ENCODE measurements around the gene LRRC66.

LRRC66 gene

DNA sequence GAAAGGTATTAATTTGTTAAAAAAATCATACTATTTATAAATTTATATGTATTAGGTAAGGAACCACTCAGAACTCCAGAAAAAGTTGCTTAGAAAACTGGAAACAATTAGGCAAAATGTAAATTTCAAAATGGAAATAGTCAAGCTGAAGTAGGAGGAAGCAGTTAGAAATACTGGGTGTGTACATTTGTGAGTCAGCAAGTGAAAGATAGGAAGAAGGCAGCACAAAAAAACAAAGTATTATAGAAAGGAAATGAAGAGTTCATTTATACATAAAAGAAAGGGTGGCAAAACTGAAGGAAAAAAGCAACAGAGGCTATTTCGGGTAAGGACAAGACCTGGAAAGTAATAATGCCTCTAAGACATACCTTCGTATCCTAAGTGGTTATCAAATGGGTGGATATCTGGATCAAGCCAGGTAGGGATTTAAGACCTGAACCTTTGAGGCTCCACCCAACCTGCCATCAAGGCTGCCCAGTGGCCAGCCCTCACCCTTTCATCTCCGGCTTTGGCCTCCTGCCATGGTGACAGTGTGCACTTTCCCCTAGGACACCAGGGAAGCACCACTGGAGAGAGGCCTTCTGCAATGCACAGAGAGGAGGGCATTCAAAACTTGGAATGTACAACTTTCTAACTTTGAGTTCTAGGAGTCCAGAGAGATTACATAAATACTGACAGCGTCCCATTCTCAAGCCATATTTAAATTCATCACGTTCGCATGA is at the start of gene LRRC66:
LRRC66 (minus strand) TSS at position 428 of the 722 bp plus-strand sequence. CDS start 2,750 bp downstream, outside the sequence.
- DNase-seq (ENCODE audit: low spot score) (no peak), FAIRE-seq (no peak)

GRCh38 chr4:52069571-52069970 is 49.4 kb upstream of the LRRC66 start:
- no peak for FAIRE-seq
- no peak for DNase-seq (ENCODE audit: low spot score)

DNA sequence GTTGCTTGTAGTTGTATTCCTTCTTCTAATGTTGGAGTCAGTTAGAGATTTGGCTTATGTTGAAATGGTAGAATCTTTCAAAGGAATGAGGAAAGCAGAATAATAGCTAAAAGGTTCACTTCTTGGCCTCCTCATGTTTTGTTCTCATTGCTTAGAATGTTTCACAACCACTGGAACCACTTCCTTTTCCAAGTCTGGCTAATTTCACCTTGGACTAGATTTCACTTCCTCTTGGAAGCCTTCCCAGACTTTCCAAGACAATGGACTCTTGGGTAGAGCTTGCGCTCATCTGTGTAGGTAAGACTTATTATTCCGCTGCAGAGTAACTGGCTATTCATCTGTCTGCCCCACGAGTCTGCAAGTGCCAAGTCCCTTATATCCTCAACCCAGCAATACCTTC is 39.2 kb upstream of the LRRC66 start:
- DNase-seq (ENCODE audit: low spot score) (no peak), FAIRE-seq (no peak)

- FAIRE-seq = no peak
- no peak for DNase-seq (ENCODE audit: low spot score)
Observed at GRCh38 chr4:52058275-52058674, 38.1 kb upstream of the LRRC66 start.

DNA sequence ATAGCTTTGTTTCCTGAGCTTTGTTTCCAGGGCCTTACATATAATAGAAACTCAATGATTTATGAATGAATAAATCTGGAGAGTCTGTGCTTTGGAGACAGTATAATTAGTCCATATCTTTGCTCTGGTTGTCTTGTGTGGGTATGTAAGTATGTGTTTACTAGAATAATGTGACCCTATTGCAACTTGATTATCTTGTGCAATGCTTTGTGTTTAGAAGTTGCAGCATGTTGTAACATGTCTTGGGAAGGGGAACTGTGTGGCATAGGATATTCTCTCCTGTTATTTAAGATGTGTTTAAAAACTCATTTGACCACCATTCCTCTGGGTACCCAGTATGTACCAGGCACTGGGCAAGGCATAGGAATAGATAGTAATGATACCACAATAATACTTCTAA is 37.0 kb upstream of the LRRC66 start:
- FAIRE-seq = no peak

DNA sequence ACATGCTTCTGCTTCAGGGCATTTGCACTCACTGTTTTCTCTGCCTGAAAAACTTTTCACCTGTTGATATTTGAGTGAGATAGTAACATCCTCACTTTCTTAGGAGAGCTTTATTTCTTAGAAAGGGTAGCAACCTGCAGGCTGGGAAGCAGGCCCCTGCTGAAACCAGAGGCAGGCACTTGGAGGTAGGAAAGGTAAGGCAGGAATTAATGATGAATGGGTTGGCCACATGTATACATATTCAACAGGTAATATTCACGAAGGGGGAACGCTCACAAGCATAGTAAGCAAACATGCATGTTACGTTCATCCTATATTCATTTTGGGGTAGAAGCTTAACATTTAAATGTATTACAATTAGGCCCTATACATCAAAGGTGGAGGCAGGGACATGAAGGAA is 34.1 kb upstream of the LRRC66 start:
- DNase-seq (ENCODE audit: low spot score) = no peak
- no peak for FAIRE-seq

More for the DNA sequence above, 37.0 kb upstream of the LRRC66 start:
- DNase-seq (ENCODE audit: low spot score) = no peak

DNA sequence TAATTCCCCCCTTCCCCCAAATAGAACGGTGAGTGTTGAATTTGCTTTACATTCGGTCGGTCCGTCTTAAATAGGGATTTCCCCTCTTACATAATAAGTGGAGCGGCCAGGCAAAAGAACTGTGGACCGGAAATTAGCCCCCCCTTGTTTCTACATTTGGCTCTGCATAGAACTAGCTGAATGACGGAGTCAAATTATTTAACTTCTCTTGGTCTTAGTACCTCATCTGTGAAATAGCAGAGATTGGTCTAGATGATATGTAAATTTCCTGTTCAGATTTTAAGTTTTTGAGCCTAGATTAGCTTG is 32.3 kb upstream of the LRRC66 start:
- DNase-seq (ENCODE audit: low spot score) = no peak
- FAIRE-seq = no peak

- DNase-seq (ENCODE audit: low spot score) = peak; percentile 11
Observed at GRCh38 chr4:52051615-52052474, 31.7 kb upstream of the LRRC66 start.

GRCh38 chr4:52051213-52051614 is 31.1 kb upstream of the LRRC66 start, which contains the start of gene SPATA18:
SPATA18 (plus strand) TSS chr4:52051304; CDS start chr4:52051705, 401 bp downstream.
- DNase-seq (ENCODE audit: low spot score) (no peak), FAIRE-seq (no peak)

More at GRCh38 chr4:52051615-52052474, 31.7 kb upstream of the LRRC66 start:
- FAIRE-seq = no peak

GRCh38 chr4:52049266-52049665 is 29.1 kb upstream of the LRRC66 start:
- DNase-seq (ENCODE audit: low spot score) (no peak), FAIRE-seq (no peak)

- FAIRE-seq (no peak), DNase-seq (ENCODE audit: low spot score) (no peak)
Observed at GRCh38 chr4:52045028-52045427, 24.9 kb upstream of the LRRC66 start.

GRCh38 chr4:52038103-52038912 is 18.1 kb upstream of the LRRC66 start, which contains the start of gene SGCB:
SGCB (minus strand) TSS chr4:52038299; CDS start chr4:52038259, 40 bp downstream.
- FAIRE-seq (no peak), DNase-seq (ENCODE audit: low spot score) (no peak)

DNA sequence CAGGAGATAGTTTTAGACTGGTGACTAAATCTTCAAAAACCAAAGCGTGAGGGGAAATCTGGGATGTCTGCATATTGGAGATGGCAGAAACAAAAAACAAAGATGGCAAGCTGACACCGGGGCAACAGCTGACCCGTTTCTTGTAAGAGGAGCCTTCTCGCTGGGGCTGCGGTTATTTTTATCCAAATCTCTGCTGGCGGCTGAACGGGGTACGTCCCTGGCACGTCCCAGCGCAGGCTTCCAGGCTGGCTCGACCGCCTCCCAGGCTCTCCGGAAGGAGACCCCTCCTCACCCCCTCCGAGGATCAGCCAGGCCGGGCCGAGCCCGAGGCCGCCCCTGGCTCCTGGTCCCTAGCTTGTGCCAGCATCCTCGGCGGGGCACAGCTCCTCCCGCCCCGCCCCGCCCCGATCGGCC is 17.5 kb upstream of the LRRC66 start:
- no peak for DNase-seq (ENCODE audit: low spot score)
- no peak for FAIRE-seq

DNA sequence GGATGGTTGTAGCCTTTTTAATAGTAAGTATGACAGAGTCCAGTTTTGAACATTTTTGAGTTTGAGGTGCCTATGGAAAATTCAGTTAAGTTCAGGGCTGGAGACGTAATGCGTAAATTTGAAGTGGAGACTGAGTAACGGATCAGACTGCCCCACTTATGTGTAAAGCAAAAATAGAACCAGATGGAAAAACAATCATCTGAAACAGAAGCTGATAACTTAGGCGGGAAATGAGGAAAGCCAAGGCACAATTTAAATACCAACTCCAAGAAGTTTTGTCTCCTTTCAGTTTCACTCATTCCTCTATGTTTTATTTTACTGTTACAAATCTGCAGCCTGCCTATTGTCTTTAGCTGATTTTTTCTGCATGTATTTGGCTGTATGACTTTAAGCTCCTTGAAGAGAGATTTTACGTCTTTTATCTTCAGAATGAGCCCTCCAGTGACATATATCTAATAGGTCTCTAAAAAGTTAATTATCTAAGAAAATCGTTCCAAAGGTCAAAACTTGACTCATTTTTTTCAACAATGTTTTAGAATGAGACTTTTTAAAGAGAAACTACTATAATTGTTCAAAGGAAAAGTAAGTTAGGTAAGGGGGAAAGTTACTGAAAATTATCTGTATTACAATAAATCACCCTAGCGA is 16.8 kb upstream of the LRRC66 start:
- FAIRE-seq (peak; percentile 25), DNase-seq (ENCODE audit: low spot score) (no peak)

- DNase-seq (ENCODE audit: low spot score) (no peak), FAIRE-seq (no peak)
Observed at GRCh38 chr4:52035190-52035589, 15.0 kb upstream of the LRRC66 start.

GRCh38 chr4:52032005-52032404 is 11.8 kb upstream of the LRRC66 start:
- FAIRE-seq = no peak

DNA sequence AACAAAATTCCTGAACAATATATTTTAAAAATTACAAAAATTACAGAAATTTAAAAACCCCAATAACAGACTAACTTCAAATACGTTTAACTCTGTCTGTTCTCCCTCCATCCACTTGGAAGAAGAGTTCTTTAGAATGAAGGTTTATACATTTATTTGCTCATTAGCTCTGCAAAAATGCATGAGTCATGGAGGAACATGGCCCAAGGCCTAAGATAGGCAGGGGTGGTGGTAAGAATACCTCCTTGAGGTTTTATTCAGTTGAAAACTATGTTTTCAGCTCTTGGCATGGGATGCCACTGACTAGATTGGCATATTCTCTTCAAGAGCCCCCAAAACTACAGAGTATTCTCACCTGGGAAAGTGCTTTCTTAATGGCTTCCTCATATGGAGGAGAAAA is 8.8 kb upstream of the LRRC66 start:
- peak; percentile 63 for FAIRE-seq
- DNase-seq (ENCODE audit: low spot score) = peak; percentile 26

More at GRCh38 chr4:52032005-52032404, 11.8 kb upstream of the LRRC66 start:
- no peak for DNase-seq (ENCODE audit: low spot score)

DNA sequence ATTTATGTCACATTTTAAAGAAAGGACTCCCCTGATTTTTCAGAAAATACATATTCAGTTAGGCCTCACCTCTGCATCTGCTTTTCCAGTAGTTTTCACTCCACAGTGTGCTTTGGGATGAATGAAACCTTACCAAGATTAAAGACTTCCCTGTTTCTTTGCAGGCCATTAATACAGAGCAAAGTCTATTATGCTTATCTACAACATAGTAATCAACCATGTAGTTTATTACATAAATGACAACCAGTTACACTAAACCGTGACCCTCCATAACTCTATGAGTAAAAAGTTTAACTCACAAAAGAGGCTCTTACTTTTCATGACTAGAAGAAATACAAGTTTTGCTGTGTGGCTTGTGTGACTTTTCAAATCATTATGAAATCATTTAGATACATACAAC is 2.3 kb downstream of the LRRC66 start:
- DNase-seq (ENCODE audit: low spot score) (no peak), FAIRE-seq (no peak)

GRCh38 chr4:52016981-52017380 is 3.2 kb downstream of the LRRC66 start:
- FAIRE-seq = no peak
- DNase-seq (ENCODE audit: low spot score) = no peak

- no peak for FAIRE-seq
- DNase-seq (ENCODE audit: low spot score) = no peak
Observed at GRCh38 chr4:52015366-52015765, 4.8 kb downstream of the LRRC66 start.

DNA sequence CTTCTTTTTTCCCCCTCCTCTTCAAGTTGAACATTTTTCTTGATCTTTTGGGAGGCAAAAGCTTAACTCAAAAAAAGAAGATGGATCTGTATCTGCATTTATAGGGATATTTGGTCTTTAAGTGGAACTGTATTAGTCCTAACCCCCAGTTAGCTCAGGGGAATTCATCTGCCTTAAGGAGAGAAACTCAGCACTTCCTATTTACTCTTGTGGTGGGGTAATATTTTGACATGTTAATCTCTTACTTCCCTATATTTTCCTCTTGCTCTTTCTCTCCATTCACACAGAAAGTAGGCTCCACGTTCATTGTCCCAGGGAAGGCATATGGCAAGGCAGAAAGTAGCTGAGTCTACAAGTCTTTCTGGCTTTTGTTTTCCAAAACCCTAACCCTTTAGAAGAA is 5.3 kb downstream of the LRRC66 start:
- FAIRE-seq = no peak
- DNase-seq (ENCODE audit: low spot score) = no peak
